ENCODE measurements around the gene LSM11.

The LSM11 gene

GRCh38 chr5:157778121-157778805 lies 34.8 kb downstream of the LSM11 start:
- no peak for DNase-seq

- DNase-seq = no peak
Observed at GRCh38 chr5:157779221-157779620, 35.7 kb downstream of the LSM11 start.

- no peak for DNase-seq
Observed at GRCh38 chr5:157785801-157786200, 42.3 kb downstream of the LSM11 start.

DNA sequence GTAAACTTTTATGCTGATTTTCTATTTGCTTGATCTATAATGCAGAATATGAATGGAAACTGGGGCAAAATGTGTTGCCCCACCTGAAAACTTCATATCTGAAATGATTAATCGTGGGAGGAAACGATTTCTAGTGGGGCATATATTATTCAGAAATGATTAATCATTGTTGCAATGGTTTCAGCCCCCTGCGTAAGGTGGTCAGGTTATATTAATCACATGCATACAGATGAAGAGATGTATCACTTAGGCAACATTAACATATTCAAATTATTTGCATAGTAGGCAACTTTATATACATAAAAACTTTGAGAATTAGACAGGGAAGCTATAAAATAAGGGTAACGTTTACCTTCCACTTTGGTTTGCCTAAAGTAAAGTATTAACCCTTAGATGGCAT lies 49.8 kb downstream of the LSM11 start:
- no peak for DNase-seq

- no peak for DNase-seq
Observed at GRCh38 chr5:157799578-157799977, 56.1 kb downstream of the LSM11 start.

DNA sequence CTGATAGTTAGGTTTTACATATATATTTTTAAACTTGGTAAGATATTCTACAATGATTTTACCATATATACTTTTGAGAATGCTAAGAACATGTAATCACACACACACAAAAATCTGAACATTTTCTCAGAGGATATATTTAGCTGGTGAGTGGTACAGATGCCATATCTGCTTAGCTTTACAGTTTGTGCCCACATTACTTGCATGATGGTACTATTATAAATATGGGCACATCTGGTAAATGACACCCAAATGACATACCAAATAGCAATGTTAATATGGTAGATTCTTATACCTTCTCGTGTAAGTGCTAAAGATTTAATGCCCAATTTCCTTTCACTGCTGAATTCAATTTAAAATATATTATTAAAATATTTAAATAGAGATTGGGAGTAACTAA lies 56.6 kb downstream of the LSM11 start:
- DNase-seq = no peak

DNA sequence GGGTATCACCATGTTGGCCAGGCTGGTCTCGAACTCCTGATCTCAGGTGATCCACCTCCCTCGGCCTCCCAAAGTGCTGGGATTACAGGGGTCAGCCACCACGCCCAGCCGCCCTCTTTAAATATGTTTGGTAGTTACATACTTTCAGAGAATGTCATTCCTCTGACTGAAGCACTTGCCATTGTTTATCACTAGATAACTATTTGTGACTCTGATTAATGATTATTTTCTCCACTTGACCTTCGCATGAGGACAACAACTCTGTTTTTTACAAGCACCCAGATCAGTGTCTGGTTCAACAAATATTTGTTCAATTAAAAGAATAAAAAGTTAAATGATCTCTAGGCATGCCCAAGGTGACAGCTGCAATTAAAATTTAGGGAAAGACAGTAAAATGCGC lies 59.2 kb downstream of the LSM11 start:
- no peak for DNase-seq

- DNase-seq = no peak
Observed at GRCh38 chr5:157808043-157808442, 64.5 kb downstream of the LSM11 start.
